HG03196 (cell line): ENCODE results near the gene WARS2.

ENCODE experiments used
- ATAC-seq: cut with Tn5 transposase; IDR thresholded peaks from one replicate; pipeline ENCODE4 v1.9.1; 2021; ENCODE audit not compliant: unreplicated experiment

Gene WARS2

GRCh38 chr1:119086830-119087229 is 53.6 kb downstream of the WARS2 start:
- ATAC-seq, result no peak

DNA sequence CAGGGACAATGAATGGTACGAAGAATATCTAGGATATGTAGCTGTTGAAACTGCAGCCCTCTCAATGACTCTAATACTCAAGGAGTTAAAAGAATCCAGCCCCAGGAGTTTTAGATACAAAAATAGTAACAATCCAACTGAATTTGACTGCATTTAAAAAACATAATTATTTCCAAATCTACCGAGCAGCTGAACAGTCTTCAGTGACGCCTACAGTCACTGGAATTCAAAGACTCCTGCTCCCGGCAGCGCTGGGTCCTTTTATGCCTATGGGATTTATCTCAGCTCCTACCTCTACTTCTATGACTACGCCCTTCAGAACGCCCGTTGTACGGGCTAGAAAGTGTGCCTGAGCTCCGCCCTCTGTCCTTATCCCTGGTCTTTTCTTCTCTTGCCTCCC is 55.7 kb downstream of the WARS2 start:
- ATAC-seq, result no peak

DNA sequence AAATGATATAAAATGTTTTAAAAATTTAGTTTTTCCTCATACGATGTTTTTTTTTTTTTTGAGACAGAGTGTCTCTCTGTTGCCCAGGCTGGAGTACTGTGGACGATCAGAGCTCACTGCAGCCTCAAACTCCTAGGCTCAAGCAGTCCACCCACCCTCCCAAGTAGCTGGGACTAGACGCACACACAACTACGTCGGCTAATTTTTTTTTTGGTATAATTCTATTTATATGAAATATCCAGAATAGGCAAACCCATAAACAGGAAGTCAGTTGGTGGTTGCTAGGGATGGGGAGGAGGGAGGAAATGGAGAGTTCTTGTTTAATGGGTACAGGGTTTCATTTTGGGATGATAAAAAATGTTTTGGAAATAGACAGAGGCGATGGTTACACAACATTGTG is 56.5 kb downstream of the WARS2 start:
- ATAC-seq, result no peak

GRCh38 chr1:119083479-119083878 is 57.0 kb downstream of the WARS2 start:
- ATAC-seq, result no peak

DNA sequence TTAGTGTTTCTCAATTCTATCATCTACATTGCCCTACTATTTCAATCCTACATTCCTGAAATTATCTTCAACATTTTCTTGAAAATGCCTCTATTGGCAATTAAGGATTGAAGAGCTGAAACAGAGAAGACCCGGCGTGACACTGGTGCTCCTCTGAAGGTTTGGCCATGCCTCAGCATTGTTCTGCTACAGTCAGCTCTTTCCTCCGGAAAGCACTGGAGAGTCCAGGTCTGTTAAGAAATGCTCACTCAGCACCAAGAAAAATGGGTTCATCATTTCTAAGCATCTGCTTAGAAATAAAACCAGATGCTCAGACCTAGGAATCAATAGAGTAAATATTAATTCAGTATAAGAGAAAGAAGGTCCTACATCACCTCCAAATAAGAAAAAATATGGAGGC is 58.8 kb downstream of the WARS2 start:
- ATAC-seq, result no peak

- ATAC-seq, result no peak
Observed at GRCh38 chr1:119081267-119081666, 59.2 kb downstream of the WARS2 start.

GRCh38 chr1:119080586-119080985 is 59.9 kb downstream of the WARS2 start:
- no peak for ATAC-seq

- no peak for ATAC-seq
Observed at GRCh38 chr1:119079881-119080280, 60.6 kb downstream of the WARS2 start.

- no peak for ATAC-seq
Observed at GRCh38 chr1:119075614-119076013, 64.8 kb downstream of the WARS2 start.

GRCh38 chr1:119071321-119071720 is 69.1 kb downstream of the WARS2 start:
- ATAC-seq, result no peak

GRCh38 chr1:119069682-119070081 is 70.8 kb downstream of the WARS2 start:
- no peak for ATAC-seq

- ATAC-seq, result no peak
Observed at GRCh38 chr1:119068427-119068826, 72.0 kb downstream of the WARS2 start.

- no peak for ATAC-seq
Observed at GRCh38 chr1:119061700-119062099, 78.8 kb downstream of the WARS2 start.

- ATAC-seq, result no peak
Observed at GRCh38 chr1:119055568-119055967, 84.9 kb downstream of the WARS2 start.

DNA sequence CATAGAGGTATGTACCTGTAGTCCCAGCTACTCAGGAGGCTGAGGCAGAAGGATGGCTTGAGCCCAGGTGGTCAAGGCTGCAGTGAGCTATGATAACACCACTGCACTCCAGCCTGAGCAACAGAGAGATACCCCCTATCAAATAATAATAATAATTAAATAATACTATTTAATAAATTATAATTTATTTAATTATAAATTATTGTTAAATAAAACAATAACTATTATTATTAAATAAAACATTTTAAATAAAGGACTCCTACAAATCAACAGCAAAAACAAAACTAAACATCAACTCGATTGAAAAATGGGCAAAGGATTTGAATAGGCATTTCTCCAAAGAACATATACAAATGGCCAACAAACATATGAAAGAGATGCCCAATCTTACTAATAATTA is 86.5 kb downstream of the WARS2 start:
- ATAC-seq, result no peak

GRCh38 chr1:119052267-119052666 is 88.2 kb downstream of the WARS2 start:
- no peak for ATAC-seq

GRCh38 chr1:119048624-119049404 is 91.6 kb downstream of the WARS2 start:
- no peak for ATAC-seq

DNA sequence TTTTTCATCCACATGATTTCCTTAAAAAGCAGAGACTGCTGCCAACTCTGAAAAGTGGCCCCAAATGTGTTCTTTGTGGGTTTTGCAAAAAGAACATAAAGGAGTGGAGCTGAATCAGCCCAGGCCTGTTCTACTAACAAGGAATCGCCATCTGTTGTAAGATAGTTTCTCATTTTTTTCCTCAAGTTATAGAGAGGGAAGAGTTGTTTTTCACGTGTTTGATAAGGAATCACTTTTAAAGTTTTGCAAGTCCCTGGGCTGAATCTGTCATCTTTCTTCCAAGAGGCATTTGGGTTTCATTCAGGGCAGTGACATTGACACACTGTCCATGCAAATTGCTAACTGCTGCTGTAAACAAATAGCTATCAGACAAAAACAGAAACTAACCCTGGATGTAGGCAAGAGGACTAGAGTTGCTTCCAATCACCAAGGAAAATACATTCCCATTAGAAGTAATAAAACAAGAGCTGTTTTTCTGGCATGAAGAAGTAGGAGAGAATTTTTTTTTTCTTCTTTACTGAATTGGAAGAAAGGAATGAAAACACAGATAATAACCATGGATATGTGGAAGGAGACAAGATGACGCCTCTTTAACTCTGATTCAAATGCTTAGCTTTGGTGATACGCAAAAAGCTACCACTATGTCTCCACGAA is 93.5 kb downstream of the WARS2 start:
- no peak for ATAC-seq

DNA sequence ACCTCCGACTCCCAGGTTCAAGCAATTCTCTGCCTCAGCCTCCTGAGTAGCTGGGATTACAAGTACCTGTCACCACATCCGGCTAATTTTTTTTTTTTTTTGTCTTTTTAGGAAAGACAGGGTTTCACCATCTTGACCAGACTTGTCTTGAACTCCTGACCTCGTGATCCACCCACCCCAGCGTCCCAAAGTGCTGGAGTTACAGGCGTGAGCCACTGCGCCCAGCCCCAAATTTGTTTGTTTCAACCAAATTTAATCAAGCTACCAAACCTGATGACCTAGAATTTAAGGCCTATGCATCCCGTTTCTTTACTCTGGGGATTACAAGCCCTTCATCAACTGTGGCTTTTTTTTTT is 94.0 kb downstream of the WARS2 start:
- no peak for ATAC-seq

- ATAC-seq, result no peak
Observed at GRCh38 chr1:119045096-119045746, 95.2 kb downstream of the WARS2 start.

GRCh38 chr1:119040906-119041305 is 99.5 kb downstream of the WARS2 start:
- ATAC-seq, result no peak

GRCh38 chr1:119040489-119040888 is 100.0 kb downstream of the WARS2 start:
- ATAC-seq, result no peak
